Activated CD4-positive, alpha-beta T cell treated with anti-CD3 and anti-CD28 coated beads, Interleukin-2, Interleukin-4, amounts not matched to agents 100 ng/mL and 50 ng/mL, durations not matched to agents 16 hours and 8 hours (primary cell): Measurements from ENCODE around the gene RSRC2.
A peak's percentile ranks its signal among the peaks of the same experiment; 100 is the strongest.
"Not testable (repeated sequence)": the region's sequence is repeated elsewhere in the genome, so short reads cannot be mapped to it uniquely, and the experiment has no call there.

Source experiments
- DNase-seq: peaks from one replicate; pipeline ENCODE4 v3.0.0-alpha.2; 2020; ENCODE audit warnings: low spot score

Gene RSRC2

DNA sequence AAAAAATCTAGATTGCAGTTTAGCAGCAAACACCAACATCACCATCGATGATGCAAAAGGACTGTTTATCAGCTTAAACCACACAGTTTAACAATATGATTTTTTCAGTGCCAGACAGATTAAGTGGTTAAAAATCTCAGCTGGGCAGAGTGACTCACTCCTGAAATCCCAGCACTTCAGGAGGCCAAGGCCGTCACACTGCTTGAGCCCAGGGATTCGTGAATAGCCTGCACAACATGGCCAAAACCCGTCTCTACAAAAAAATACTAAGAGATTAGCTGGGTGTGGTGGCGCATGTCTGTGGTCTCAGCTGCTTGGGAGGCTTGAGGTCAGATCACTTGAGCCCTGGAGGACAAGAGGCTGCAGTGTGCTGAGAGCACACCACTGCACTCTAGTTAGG lies 8.9 kb downstream of the RSRC2 start:
- no peak for DNase-seq

DNA sequence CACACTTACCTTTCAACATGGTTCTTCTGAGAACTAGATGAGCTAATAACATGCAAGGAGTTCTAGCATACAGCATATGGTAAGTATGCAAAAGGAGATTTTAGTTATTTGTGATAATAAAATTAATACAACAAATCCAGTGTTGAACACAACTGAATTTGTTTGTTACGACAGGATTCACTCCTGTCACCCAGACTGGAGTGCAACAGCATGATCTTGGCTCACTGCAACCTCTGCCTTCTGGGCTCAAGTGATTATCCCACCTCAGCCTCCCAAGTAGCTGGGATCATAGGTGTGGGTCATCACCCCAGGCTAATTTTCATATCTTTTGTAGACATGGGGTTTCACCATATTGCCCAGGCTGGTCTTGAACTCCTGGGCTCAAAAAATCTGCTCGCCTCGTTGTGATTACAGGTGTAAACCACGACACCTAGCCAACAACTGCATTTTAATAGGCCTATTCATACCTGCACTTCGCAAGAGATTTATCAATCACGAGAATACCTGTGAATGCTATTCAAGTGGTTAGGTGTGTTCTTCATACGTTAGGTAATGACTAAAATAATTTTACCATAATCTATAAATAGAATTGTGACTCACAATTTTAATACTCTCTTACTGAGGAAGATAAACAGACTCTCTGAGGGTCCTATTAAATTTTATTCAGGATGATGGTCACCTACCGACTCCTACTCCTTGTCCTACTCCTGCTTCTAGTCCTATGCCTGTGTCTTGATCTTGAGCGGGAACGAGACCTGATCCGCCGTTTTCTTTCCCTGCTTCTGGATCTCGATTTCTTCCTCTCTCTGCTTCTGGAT lies 10.0 kb downstream of the RSRC2 start:
- DNase-seq, result no peak

GRCh38 chr12:122515275-122515674 lies 11.5 kb downstream of the RSRC2 start:
- no peak for DNase-seq

DNA sequence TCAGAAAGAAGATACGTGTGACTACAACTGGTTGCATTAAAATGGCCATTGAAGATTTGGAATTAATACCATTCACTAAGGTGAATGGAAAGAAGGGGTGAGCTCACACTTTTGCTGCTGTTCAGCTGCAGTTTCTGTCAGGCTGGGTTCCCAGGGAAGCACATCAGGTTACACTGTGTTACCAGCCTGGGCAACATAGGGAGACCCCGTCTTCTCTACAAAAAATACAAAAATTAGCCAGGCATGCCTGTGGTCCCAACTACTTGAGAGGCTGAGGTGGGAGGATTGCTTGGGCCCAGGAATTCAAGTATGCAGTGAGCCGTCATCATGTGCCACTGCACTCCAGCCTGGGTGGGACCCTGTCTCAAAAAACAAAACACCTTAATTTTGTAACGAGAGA lies 13.1 kb downstream of the RSRC2 start:
- no peak for DNase-seq

GRCh38 chr12:122513028-122513427 lies 13.7 kb downstream of the RSRC2 start:
- DNase-seq, result not testable (repeated sequence)

DNA sequence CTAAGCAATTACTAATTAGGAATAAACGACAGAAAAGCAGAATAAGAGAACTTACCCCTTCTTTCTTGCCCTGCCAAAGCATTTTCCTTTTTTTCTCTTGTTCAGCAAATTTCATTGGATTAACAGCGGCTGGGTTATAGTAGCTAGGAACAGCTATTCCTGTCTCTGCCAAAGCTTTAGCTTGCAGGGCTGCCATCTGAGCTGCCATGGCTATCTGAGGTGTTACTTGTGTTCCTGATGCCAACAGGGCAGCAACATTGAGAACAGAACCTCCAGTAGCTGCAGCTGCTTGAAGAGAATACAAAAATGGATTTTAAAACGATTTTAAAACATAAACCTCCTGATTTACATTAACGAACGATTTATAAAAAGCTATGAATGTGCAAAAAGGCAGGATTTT lies 18.6 kb downstream of the RSRC2 start:
- DNase-seq, result no peak

DNA sequence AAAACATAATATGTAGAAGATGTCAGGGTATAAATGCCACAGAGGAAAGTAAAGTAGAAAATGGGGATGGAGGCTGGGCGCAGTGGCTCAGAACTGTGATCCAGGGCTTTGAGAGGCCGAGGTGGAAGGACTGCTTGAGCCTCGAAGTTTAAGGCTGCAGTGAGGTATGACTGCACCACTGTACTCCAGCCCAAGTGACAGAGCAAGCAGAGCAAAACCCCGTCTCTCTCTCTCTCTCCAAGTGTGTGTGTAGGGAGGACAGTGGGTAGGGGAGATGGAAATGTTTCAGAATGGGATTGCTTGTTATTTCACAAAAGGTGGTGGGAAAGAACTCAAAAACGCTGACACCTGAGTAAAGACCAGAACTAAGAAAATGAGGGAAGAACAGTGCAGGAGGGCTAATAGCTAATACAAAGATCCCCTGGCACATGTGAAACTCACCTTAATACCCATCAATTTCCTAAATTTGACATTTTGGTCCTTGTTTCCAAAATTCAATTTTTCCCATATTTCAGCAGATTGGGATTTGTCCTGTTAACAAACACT lies 20.3 kb downstream of the RSRC2 start:
- DNase-seq, result no peak

GRCh38 chr12:122505419-122506051 lies 21.2 kb downstream of the RSRC2 start:
- DNase-seq, result no peak

DNA sequence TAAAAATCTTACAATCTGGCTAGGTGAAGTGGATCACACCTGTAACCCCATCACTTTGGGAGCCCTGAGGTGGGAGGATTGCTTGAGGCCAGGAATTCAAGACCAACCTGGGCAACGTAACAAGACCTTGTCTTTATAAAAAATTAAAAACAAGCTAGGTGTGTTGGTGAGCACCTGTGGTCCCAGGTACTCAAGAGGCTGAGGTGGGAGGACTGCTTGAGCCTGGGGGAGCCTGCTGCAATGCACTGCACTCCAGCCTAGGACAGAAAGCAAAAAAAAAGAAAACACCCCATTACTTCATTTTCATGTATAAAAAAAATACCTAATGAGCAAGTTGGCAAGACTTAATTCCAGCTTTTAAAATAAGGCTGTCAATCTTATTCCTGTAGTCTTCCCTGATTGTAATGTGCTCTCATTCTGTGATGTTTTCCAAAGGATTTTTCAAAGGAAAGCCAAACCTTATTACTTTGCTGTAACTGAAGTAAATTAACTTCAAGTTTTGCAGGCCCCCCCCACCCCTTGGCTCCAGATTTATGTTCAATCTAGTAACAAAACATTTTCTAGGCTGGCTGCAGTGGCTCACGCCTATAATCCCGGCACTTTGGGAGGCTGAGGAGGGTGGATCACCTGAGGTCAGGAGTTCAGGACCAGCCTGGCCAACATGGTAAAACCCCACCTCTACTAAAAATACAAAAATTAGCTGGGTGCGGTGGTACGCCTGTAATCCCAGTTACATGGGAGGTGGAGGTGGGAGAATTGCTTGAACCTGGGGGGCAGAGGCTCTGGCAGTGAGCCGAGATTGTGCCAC lies 22.7 kb downstream of the RSRC2 start:
- no peak for DNase-seq

GRCh38 chr12:122503147-122503751 lies 23.5 kb downstream of the RSRC2 start:
- no peak for DNase-seq

GRCh38 chr12:122501489-122501989 lies 25.2 kb downstream of the RSRC2 start:
- no peak for DNase-seq

GRCh38 chr12:122500685-122501488 lies 25.8 kb downstream of the RSRC2 start, which contains the start of gene ZCCHC8:
Gene ZCCHC8 (minus strand): TSS chr12:122500932. CDS start chr12:122500840, 92 bp downstream.
- peak; percentile 99 for DNase-seq

GRCh38 chr12:122499991-122500684 lies 26.6 kb downstream of the RSRC2 start:
- DNase-seq, result peak; percentile 46

GRCh38 chr12:122495258-122495657 lies 31.5 kb downstream of the RSRC2 start:
- no peak for DNase-seq

- DNase-seq, result not testable (repeated sequence)
Measured at GRCh38 chr12:122493222-122493621, 33.5 kb downstream of the RSRC2 start.

DNA sequence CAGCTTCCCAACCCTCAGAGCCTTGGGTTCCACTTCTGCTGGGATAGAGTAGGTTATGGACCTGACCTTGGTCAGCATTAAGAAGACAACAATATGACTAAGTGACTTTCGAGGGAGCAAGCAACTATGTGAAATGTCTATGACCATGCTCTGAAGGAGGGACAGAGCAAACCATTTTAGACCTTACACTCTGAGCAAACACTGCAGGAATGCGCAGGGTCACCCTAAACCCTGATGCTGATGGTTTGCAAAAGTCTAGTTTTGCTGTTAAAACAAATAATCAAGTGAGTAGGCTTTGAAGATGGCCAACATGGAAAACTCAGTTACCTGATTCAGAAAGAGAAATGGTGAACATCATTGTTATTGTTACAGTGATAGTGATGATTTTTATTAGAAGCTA lies 34.7 kb downstream of the RSRC2 start:
- no peak for DNase-seq

DNA sequence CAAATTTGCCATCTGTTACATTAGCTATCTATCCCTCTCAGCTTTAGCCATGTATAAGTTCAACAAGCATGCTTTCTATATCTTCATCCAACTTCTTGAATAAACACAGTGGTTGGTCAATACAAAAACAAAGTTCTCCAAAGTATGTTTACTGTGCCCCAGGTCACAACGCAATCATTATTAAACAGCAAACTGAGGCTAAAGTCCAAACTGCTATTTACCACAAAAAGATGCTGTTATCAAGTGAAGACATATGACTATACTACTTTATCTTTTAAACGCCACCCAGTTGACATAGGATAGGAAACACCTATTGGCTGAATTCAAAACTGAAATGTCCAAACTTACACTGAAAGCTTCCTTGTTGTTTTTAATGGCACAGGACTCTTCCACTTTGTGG lies 37.7 kb downstream of the RSRC2 start:
- DNase-seq, result no peak

DNA sequence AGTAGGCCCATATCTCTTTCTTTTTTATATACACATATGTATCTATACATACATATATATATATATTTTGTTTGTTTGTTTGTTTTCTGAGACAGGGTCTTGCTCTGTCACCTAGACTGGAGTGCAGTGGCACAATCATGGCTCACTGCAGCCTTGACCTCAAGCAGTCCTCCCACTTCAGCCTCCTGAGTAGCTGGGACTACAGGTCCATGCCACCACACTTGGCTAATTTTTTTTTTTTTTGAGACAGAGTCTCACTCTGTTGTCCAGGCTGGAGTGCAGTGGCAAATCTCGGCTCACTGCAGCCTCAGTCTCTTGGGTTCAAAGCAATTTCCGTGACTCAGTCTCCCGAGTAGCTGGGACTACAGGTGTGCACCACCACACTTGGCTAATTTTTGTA lies 38.9 kb downstream of the RSRC2 start:
- not testable (repeated sequence) for DNase-seq

DNA sequence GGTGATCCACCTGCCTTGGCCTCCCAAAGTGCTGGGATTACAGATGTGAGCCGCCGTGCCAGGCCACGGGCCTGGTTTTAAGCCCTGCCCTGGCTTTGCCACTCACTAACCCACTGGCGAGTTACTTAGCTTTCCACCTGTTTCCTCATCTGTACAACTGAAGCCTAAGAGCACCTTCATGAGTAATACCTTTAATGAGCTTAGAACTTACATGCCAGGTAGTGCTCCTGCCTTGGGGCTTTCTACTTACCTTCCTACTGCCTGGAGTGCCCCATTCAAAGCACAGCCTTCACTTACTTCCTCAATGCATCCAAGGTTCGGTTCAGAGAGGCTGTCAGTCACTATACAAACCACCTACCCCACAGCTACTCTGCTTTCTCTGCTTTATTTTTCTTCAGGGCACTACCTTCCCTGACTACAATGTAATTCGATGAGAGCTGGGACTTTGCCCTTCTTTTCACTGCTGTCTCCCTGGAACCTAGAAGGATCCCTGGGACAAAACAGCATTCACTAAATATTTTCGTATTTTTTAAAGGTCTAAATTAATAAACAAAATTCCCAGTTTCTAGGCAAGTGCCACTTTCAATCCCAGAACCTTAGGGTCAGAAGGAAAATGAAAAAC lies 39.8 kb downstream of the RSRC2 start:
- DNase-seq, result no peak

GRCh38 chr12:122486360-122486759 lies 40.4 kb downstream of the RSRC2 start:
- not testable (repeated sequence) for DNase-seq
